GM19035 (cell line): ENCODE measurements around the gene SOX30.

Experiments used
- ATAC-seq: cut with Tn5 transposase; IDR thresholded peaks from one replicate; pipeline ENCODE4 v1.9.1; 2021; ENCODE audit not compliant: unreplicated experiment

SOX30 gene

DNA sequence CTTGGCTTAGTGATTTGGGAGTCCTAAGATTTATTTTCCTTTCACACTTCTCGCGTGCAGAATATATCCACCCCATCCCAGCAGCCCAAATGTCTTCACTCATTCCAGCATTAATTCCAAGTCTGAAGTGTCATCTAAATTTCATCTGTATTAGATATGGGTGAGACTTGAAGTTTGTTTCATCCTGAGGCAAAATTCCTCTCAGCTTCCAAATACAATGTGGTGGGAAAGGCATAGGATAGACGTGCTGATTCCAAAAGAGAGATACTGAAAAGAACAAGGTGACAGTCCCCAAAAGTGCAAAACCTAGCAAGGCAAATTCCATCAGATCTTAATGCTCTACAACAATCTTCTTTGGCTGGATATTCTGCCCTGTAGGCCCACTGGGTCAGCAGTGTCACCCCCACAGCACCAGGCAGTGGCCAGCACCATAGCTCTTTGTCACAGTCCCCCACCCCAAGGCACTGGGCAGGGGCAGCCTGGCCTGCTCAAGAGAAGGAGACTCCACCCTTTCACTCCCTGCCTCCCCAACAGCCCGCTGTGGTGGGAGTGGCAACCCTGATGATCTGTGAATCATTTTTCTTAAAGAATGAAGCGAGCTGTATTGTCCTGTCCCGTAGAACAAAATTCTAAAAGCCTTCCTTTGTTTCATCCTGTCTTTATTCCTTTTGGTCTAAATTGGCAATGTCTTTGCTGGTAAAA lies 74.0 kb downstream of the SOX30 start:
- ATAC-seq, result no peak

DNA sequence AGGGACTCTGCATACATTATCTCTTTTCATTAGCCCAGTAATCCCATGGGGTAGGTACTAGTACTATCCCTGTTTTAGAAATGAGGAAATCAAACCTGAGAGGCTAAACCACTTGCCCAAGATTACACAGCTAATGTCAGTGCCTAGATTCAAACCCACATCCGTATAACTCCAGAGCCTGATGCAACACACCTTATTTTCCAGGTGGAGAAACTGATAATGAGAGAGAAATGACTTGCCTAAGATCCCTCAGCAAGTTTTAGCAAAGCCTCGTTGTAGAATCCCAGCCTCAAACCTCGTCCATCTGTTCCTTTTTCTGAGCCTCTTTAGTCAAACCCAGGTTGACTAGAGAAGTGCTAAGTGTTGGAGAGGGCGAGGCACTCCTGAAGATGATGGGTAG lies 75.6 kb downstream of the SOX30 start:
- ATAC-seq, result no peak
